OCI-LY7 (cell line): Measurements from ENCODE around the gene DHX38. TPM values are rescaled to one million over a fixed set of nuclear protein-coding genes. Genes with fewer than 3 reads are reported as not detected.

Experiments
- BruUV-seq: library from RNA; stranded (reverse); fragments of 400-500 nt; replicated peaks from 2 replicates; lab custom pipeline; 2021; lab: Mats Ljungman, UMichigan
- CTCF ChIA-PET: fragments of 300-600 bp; sonication (Branson Sonifier 250); formaldehyde crosslinking; loops from one replicate; lab custom pipeline; 2022; ENCODE audit warnings: antibody characterized with exemption; ENCODE audit not compliant: unreplicated experiment; lab: Charles Lee
- POLR2A ChIA-PET: fragments of 300-600 bp; sonication (Branson Sonifier 250); formaldehyde crosslinking; loops from one replicate; lab custom pipeline; 2022; ENCODE audit warnings: antibody characterized with exemption; lab: Charles Lee
- DNase-seq: peaks from one replicate; pipeline ENCODE4 v3.0.0-alpha.2; 2015; ENCODE audit warnings: low spot score
- H2AFZ ChIP-seq: fragments of 200-600 bp; sonication (generic), shearing (Covaris generic); 2 replicates; pipeline ENCODE4 v1.6.1; 2014; ENCODE audit warnings: mild to moderate bottlenecking, antibody characterized with exemption, low read length, moderate library complexity
- H3K27ac ChIP-seq: fragments of 200-600 bp; sonication (generic); 2 replicates; pipeline ENCODE4 v1.5.1; 2014; ENCODE audit warnings: mixed run types, low read depth, mild to moderate bottlenecking, moderate library complexity, low read length, inconsistent platforms; ENCODE audit not compliant: poor library complexity, severe bottlenecking
- H3K36me3 ChIP-seq: fragments of 200-600 bp; sonication (generic); 2 replicates; pipeline ENCODE4 v1.6.1; 2014; ENCODE audit warnings: mild to moderate bottlenecking, antibody characterized with exemption, low read length, moderate library complexity, mixed read lengths; ENCODE audit not compliant: insufficient read depth
- H3K4me1 ChIP-seq: fragments of 200-600 bp; sonication (generic); 2 replicates; pipeline ENCODE4 v1.5.1; 2014; ENCODE audit warnings: mild to moderate bottlenecking, low read length; ENCODE audit not compliant: insufficient read depth, poor library complexity, severe bottlenecking
- H3K4me2 ChIP-seq: fragments of 200-600 bp; sonication (generic); 2 replicates; pipeline ENCODE4 v1.6.1; 2014; ENCODE audit warnings: mild to moderate bottlenecking, low read length
- H3K4me3 ChIP-seq: fragments of 200-600 bp; sonication (generic); 2 replicates; pipeline ENCODE4 v1.5.1; 2014; ENCODE audit warnings: mild to moderate bottlenecking, low read depth, low read length; ENCODE audit not compliant: poor library complexity, severe bottlenecking
- H3K79me2 ChIP-seq: fragments of 200-600 bp; sonication (generic); 2 replicates; pipeline ENCODE4 v1.6.1; 2016; ENCODE audit warnings: low read depth, mild to moderate bottlenecking, low read length, moderate library complexity, mixed read lengths; ENCODE audit not compliant: insufficient read depth
- H3K9me2 ChIP-seq: fragments of 200-600 bp; sonication (generic); 2 replicates; pipeline ENCODE4 v1.6.1; 2016; ENCODE audit warnings: mild to moderate bottlenecking, low read length, mixed read lengths; ENCODE audit not compliant: insufficient read depth
- H3K9me3 ChIP-seq: fragments of 200-600 bp; sonication (generic); 2 replicates; pipeline ENCODE4 v1.6.1; 2014; ENCODE audit warnings: mild to moderate bottlenecking, mixed run types, low read length, mixed read lengths
- H4K20me1 ChIP-seq: fragments of 200-600 bp; sonication (generic); 2 replicates; pipeline ENCODE4 v1.6.1; 2014; ENCODE audit warnings: mild to moderate bottlenecking, antibody characterized with exemption, low read length, moderate library complexity, mixed read lengths; ENCODE audit not compliant: insufficient read depth
- CTCF ChIP-seq: fragments of 200-600 bp; sonication (generic); conservative IDR thresholded peaks from 2 replicates; pipeline ENCODE4 v1.5.1; 2014; ENCODE audit warnings: mild to moderate bottlenecking, antibody characterized with exemption, low read length, moderate library complexity, mixed read lengths
- EZH2phosphoT487 ChIP-seq: fragments of 200-600 bp; sonication (generic); IDR thresholded peaks from 2 replicates; pipeline ENCODE4 v1.6.1; 2018; ENCODE audit warnings: low read depth, borderline replicate concordance, mild to moderate bottlenecking, mixed run types, antibody characterized with exemption, low read length, moderate library complexity, mixed read lengths
- intact Hi-C: fragments of 100-400 bp; cut with micrococcal nuclease; formaldehyde crosslinking; loops from one replicate; pipeline ENCODE4 v1.10.0; 2022; ENCODE audit not compliant: unreplicated experiment
- total RNA-seq, 2 experiments: library from RNA; depleted of rRNA in 1 of 2; stranded (reverse); fragments of >200 nt in 1 of 2; shearing (Covaris generic) in 1 of 2; gene quantifications; 2 replicates each; pipeline ENCODE4 v1.2.3, GENCODE V29; 2014 to 2022

The DHX38 gene
- total RNA-seq, 2 experiments from 2014 or later, result 56.6 to 86.5 TPM

- H2AFZ ChIP-seq, result no peak overlapping the region
- no peak overlapping the region for H3K27ac ChIP-seq
- H3K4me3 ChIP-seq, result no peak overlapping the region
- H3K4me1 ChIP-seq, result no peaks in the 10 kb centered on the region
- CTCF ChIA-PET, result no interaction called here
- H3K79me2 ChIP-seq, result no peaks in the 10 kb centered on the region
- no peaks in the 10 kb centered on the region for H3K36me3 ChIP-seq
- no peaks in the 10 kb centered on the region for H3K9me3 ChIP-seq
- intact Hi-C loops, result loop anchor here (2.0 kb wide), 1 partner anchor 32 kb away; no protein-coding TSS in a partner anchor
- POLR2A ChIA-PET, result interaction anchor here (0.5 to 1.0 kb wide), 2 partner anchors 29 to 538 kb away, joined by 3 read pairs; no protein-coding TSS in a partner anchor
- H3K9me2 ChIP-seq, result no peaks in the 10 kb centered on the region
- no TSS peak for BruUV-seq
- no peak overlapping the region for H3K4me2 ChIP-seq
- DNase-seq, result peak; percentile 47
- TF ChIP-seq CTCF, result peak; percentile 83
- no peak for TF ChIP-seq EZH2phosphoT487
- no peaks in the 10 kb centered on the region for H4K20me1 ChIP-seq
Measured at GRCh38 chr16:72066747-72067146, 26.9 kb upstream of the DHX38 start.

GRCh38 chr16:72068930-72069329 is 24.7 kb upstream of the DHX38 start:
- Histone ChIP-seq H3K4me3 (no peak overlapping the region), H3K27ac (no peak overlapping the region), H3K4me2 (no peak overlapping the region), H3K9me2 (no peaks in the 10 kb centered on the region), H3K4me1 (no peaks in the 10 kb centered on the region), H3K79me2 (no peaks in the 10 kb centered on the region), H4K20me1 (no peaks in the 10 kb centered on the region), H3K9me3 (no peaks in the 10 kb centered on the region), H3K36me3 (no peaks in the 10 kb centered on the region), H2AFZ (no peak overlapping the region)
- no peak for DNase-seq
- POLR2A ChIA-PET, result interaction anchor here (0.5 to 0.7 kb wide), 2 partner anchors 229 to 503 kb away, joined by 3 to 5 read pairs; no protein-coding TSS in a partner anchor
- BruUV-seq, result no TSS peak
- no peak for TF ChIP-seq CTCF
- no peak for TF ChIP-seq EZH2phosphoT487
- CTCF ChIA-PET, result no interaction called here
- intact Hi-C loops, result no loop called here

GRCh38 chr16:72072514-72073342 is 20.9 kb upstream of the DHX38 start:
- Histone ChIP-seq H2AFZ (no peak overlapping the region), H3K79me2 (no peaks in the 10 kb centered on the region), H3K4me3 (no peak overlapping the region), H4K20me1 (no peaks in the 10 kb centered on the region), H3K27ac (no peak overlapping the region), H3K4me2 (no peak overlapping the region), H3K36me3 (no peaks in the 10 kb centered on the region), H3K4me1 (no peaks in the 10 kb centered on the region), H3K9me2 (no peaks in the 10 kb centered on the region), H3K9me3 (no peaks in the 10 kb centered on the region)
- CTCF ChIA-PET, result no interaction called here
- intact Hi-C loops, result no loop called here
- TF ChIP-seq EZH2phosphoT487, result no peak
- TF ChIP-seq CTCF, result no peak
- BruUV-seq, result no TSS peak
- no peak for DNase-seq
- POLR2A ChIA-PET, result interaction anchor here (1.6 to 2.2 kb wide), 2 partner anchors 14 to 20 kb away, joined by 3 to 7 read pairs; no protein-coding TSS in a partner anchor
